Thoracic aorta (tissue), 2 donors: ENCODE measurements around the gene SEPHS2. TPM values are rescaled to one million over a fixed set of nuclear protein-coding genes. Genes with fewer than 3 reads are reported as not detected.
"Not testable (repeated sequence)": the region's sequence is repeated elsewhere in the genome, so short reads cannot be mapped to it uniquely, and the experiment has no call there.

Experiments used
- ATAC-seq: fragments of 150-250 bp; one replicate; pipeline ENCODE4 v1.8.0; 2017; ENCODE audit warnings: low read depth; ENCODE audit not compliant: insufficient number of reproducible peaks, low FRiP score
- DNase-seq: peaks from one replicate; pipeline ENCODE4 v3.0.0-alpha.2; 2020; ENCODE audit warnings: low spot score
- H3K27ac ChIP-seq, 2 donors: fragments of 200-600 bp; sonication (generic); 1 replicate in 1 of 2; 2 replicates in 1 of 2; pipeline ENCODE4 v1.5.1; 2016; ENCODE audit warnings: mild to moderate bottlenecking in 2 of 2, moderate library complexity in 2 of 2
- H3K27me3 ChIP-seq: fragments of 200-600 bp; sonication (generic); replicated peaks from 2 replicates; pipeline ENCODE4 v1.6.0; 2016; ENCODE audit warnings: mild to moderate bottlenecking; ENCODE audit not compliant: insufficient read depth
- H3K36me3 ChIP-seq: fragments of 200-600 bp; sonication (generic); one replicate; pipeline ENCODE4 v1.5.1; 2016
- H3K4me1 ChIP-seq, 2 donors: fragments of 200-600 bp; sonication (generic); 1 replicate in 1 of 2; 2 replicates in 1 of 2; pipeline versions ENCODE4 v1.5.1 to v1.6.0; 2016; ENCODE audit warnings: low read depth in 2 of 2, mild to moderate bottlenecking in 1 of 2; ENCODE audit not compliant: control insufficient read depth in 1 of 2
- H3K4me3 ChIP-seq: fragments of 200-600 bp; sonication (generic); 2 replicates; pipeline ENCODE4 v1.5.1; 2016; ENCODE audit warnings: mild to moderate bottlenecking
- H3K9me3 ChIP-seq: fragments of 200-600 bp; sonication (generic); 2 replicates; pipeline ENCODE4 v1.5.1; 2016
- total RNA-seq, 2 donors: library from RNA; depleted of rRNA; stranded (reverse); fragments of >200 nt; gene quantifications; one replicate each; pipeline versions ENCODE4 v1.1.0 to v1.2.3, GENCODE V29; 2016
- TF ChIP-seq, protein P1 (sequence below): fragments of 200-600 bp; sonication (generic); IDR thresholded peaks from one replicate; pipeline ENCODE4 v1.5.1; 2019; ENCODE audit warnings: antibody characterized with exemption

SEPHS2 gene
- total RNA-seq, 2 donors from 2014 or later, result 18.1 to 30.3 TPM

DNA sequence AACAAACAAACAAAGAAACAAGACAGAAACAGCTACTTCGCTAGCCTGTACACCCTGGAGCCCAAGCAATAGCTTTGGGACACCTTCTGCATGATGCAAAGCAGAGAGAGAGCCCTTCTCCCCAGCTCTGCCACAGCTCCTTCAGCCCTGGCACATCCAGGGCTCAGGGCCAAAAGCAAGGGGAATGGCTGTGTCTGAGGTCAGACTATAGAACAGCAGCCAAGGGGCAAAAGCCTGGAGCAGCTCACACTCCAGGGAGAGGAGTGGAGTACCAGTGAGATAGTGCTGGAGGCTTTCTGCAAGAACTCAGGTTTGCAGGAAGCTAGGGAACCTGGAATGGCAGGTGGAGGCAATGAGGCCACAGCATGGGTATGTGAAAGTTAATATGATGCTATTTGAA lies 11.6 kb upstream of the SEPHS2 start:
- no peaks in the 10 kb centered on the region for H3K9me3 ChIP-seq
- TF ChIP-seq, protein P1, sequence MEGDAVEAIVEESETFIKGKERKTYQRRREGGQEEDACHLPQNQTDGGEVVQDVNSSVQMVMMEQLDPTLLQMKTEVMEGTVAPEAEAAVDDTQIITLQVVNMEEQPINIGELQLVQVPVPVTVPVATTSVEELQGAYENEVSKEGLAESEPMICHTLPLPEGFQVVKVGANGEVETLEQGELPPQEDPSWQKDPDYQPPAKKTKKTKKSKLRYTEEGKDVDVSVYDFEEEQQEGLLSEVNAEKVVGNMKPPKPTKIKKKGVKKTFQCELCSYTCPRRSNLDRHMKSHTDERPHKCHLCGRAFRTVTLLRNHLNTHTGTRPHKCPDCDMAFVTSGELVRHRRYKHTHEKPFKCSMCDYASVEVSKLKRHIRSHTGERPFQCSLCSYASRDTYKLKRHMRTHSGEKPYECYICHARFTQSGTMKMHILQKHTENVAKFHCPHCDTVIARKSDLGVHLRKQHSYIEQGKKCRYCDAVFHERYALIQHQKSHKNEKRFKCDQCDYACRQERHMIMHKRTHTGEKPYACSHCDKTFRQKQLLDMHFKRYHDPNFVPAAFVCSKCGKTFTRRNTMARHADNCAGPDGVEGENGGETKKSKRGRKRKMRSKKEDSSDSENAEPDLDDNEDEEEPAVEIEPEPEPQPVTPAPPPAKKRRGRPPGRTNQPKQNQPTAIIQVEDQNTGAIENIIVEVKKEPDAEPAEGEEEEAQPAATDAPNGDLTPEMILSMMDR, result no peak
- no peak overlapping the region for H3K27ac ChIP-seq
- DNase-seq, result no peak
- ATAC-seq, result no peak
- no peak overlapping the region for H3K4me3 ChIP-seq
- H3K27me3 ChIP-seq, result no peaks in the 10 kb centered on the region
- H3K36me3 ChIP-seq, result no peaks in the 10 kb centered on the region
- H3K4me1 ChIP-seq, result no peaks in the 10 kb centered on the region

DNA sequence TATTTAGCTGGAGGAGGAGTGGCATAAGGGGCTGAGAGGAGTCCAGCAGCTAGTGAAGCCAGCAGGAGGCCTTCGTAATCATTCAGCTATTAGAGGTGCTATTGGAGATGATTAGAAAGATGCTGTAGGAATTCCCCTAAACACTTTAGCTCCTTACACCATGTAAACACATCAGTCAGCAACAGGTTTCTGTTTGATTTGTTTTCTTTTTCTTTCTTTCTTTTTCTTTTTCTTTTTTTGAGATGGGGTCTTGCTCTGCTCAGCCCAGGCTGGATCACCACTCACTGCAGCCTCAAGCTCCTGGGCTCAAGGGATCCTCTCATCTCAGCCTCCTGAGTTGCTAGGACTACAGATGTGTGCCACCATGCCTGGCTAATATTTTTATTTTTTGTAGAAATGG lies 10.6 kb upstream of the SEPHS2 start:
- Histone ChIP-seq H3K27ac (no peak overlapping the region), H3K4me3 (no peak overlapping the region), H3K4me1 (no peaks in the 10 kb centered on the region), H3K36me3 (no peaks in the 10 kb centered on the region), H3K27me3 (no peaks in the 10 kb centered on the region), H3K9me3 (no peaks in the 10 kb centered on the region)
- ATAC-seq, result no peak
- DNase-seq, result no peak
- TF ChIP-seq, protein P1, result no peak

DNA sequence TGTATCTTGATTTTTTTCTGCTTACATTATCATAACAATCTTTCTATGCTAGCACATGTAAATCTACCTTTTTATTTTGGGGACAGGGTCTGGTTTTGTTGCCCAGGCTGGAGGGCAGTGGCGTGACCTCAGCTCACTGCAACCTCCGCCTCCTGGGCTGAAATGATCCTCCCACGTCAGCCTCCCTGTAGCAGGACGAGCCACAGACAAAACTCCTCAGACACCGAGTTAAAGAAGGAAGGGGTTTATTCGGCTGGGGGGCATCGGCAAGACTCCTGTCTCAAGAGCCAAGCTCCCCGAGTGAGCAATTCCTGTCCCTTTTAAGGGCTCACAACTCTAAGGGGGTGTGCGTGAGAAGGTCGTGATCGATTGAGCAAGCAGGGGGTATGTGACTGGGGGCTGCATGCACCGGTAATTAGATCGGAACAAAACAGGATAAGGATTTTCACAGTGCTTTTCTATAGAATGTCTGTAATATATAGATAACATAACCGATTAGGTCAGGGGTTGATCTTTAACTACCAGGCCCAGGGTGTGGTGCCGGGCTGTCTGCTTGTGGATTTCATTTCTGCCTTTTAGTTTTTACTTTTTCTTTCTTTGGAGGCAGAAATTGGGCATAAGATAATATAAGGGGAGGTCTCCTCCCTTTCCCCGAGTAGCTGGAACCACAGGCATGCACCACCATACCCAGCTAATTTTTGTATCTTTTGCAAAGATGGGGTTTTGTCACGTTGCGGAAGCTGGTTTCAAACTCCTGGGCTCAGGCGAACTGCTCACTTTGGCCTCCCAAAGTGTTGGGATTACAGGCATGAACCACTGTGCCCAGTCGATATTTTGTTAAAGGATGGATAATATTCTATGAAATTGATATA lies 7.3 kb upstream of the SEPHS2 start:
- not testable (repeated sequence) for ATAC-seq, H3K4me3 ChIP-seq, H3K4me1 ChIP-seq, H3K27me3 ChIP-seq, DNase-seq, H3K9me3 ChIP-seq, H3K36me3 ChIP-seq, H3K27ac ChIP-seq

- Histone ChIP-seq H3K27ac (no peak overlapping the region), H3K36me3 (no peaks in the 10 kb centered on the region), H3K4me3 (no peak overlapping the region), H3K4me1 (peaks cover 8 to 17% of the 10 kb centered on the region in 2 donors), H3K27me3 (no peaks in the 10 kb centered on the region), H3K9me3 (no peaks in the 10 kb centered on the region)
- TF ChIP-seq, protein P1, result no peak
- no peak for DNase-seq
- no peak for ATAC-seq
Observed at GRCh38 chr16:30449116-30449435, 3.4 kb upstream of the SEPHS2 start.

DNA sequence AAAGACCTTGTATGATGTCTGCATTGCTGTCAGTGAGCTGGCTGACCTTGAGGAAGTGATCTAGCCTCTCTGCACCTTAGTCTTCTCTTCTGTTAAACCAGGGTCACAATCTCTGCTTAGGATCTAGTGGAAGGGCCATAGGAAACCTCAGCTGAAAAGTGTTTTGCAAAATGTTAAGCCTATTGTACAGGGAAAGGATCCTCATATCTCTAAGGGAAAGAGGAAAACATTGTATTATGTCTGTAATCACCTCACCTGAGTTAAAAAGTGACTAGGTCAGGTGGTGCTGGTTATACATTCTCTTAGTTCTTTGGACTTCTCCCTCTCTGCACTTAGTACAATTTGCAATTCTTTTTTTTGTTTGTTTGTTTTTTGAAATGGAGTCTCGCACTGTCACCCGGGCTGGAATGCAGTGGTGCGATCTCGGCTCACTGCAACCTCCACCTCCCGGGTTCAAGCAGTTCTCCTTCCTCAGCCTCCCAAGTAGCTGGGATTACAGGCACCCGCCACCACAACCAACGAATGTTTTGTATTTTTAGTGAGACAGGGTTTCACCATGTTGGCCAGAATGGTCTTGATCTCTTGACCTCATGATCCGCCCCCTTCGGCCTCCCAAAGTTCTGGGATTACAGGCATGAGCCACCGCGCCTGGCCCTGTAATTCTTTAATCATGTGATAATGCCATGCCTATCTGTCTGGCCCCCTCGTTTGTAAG lies 2.0 kb upstream of the SEPHS2 start:
- Histone ChIP-seq H3K4me3 (no peak overlapping the region), H3K27ac (no peak overlapping the region), H3K4me1 (peaks cover 9 to 20% of the 10 kb centered on the region in 2 donors), H3K36me3 (no peaks in the 10 kb centered on the region), H3K9me3 (no peaks in the 10 kb centered on the region), H3K27me3 (no peaks in the 10 kb centered on the region)
- DNase-seq (no peak), ATAC-seq (no peak)
- TF ChIP-seq, protein P1, result no peak
